ENCODE data around the gene UST. TPM values are rescaled to one million over a fixed set of nuclear protein-coding genes. Genes with fewer than 3 reads are reported as not detected.
A peak's percentile ranks its signal among the peaks of the same experiment; 100 is the strongest.
"Not testable (repeated sequence)": the region's sequence is repeated elsewhere in the genome, so short reads cannot be mapped to it uniquely, and the experiment has no call there.

Gene UST
- total RNA-seq, 1 experiment from 2014 or later = 11.3 TPM

DNA sequence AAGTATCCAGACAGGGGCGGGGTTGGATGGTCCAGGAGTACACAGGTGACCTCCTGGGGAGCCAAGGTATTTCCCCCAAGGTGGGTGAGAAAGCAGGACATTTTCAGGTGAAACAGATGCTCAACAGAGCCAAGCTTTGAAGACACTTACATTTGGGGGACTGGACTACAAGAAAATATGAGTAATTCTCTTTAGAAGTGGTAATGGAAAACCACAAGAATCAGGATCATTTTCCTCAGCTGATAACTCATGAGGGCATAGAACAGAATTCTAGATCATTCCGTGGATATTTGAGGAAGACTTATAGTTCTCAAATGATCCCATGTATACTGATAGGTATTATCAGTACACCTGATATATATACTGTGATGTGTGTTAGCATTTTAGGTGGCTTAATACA is 89.9 kb downstream of the UST start:
- DNase-seq (ENCODE audit: low read depth) = peak; percentile 60

DNA sequence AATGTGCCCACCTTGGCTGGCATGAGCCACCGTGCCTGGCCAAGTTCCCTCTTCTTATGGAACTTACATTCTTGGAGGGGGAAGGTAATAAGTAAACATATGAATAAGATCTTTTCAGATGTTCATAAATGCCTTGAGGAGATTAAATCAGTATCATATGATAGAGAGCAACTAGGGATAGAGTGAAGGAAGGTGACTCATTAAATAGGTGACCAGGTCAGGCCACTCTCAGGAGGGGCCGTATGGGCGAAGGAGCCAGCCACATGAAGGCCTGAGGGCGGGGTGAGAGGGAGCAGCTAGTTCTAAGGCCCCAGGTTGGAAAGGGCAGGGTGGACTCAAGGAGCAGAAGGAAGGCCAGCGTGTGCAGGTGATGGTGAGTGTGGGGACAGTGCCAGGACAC is 91.1 kb downstream of the UST start:
- peak; percentile 53 for DNase-seq (ENCODE audit: low read depth)

DNA sequence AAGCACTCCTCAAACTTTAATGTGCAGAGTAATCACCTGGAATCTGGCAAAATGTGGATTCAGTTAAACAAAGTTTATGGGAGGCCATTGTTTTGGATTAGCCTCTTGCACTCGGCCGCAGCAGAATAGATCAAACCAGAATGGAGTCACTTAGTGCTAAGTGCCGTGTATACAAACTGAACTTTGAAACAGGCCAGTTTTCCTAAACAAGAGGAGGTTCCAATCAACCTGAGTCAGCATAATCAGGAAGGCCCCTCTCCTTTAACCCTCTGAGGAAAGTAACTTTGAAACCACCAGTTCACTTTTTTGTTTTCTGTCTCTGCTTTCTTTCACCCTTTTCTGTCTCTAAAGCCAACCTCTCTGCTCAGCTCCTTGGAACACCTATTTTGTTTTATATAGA is 92.2 kb downstream of the UST start:
- DNase-seq (ENCODE audit: low read depth) = no peak

DNA sequence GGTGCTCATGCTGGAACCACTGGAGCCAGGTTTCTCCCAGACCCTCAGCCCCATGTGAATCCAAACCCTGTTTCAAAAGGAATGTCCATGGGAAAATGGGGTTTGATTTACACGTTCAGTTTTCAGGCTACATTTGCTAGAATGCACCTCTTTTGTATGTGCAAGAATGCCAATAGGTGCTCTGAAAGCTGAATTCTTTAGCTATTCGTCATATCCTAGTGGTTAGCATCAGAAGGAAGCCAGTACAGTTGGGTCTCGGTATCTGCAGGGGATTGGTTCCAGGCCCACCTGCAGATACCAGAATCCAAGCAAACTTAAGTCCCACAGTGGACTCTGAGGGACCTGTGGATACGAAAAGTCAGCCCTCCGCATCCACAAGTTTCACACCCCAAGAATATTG is 93.4 kb downstream of the UST start:
- DNase-seq (ENCODE audit: low read depth) = peak; percentile 70

DNA sequence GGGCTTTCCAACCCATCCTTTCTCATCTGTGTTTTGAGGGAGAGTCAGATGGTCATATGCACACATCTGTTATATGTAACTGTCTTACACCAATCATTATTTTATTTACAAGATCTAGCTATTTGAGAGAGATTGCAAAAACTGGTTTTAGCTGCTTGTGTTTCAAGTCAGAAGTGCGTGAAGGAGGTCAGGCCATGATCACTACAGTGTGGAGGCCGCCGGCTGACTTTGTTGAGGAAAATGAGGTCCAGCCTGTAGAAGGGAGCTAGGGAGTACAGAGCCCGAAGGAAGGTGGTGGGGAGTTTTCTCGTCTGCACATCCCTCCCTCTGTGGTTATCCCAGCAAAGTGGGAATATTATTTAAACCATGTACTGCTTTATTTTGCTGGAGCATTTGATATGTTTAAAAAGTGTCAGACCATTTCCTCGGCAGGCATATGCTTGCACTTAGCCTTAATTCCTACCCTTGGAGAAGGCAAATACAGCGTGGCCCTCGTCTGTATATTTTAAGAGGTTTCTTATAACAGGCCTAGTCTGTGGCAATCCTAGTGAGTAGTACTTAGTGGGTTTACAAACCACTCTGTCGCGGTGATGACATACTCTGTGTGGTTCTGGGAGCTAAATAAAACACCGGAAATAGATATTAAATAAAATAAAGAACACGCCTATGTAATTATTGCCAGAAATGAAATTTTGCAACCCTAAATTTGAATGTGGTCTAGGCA is 95.6 kb downstream of the UST start:
- no peak for DNase-seq (ENCODE audit: low read depth)

DNA sequence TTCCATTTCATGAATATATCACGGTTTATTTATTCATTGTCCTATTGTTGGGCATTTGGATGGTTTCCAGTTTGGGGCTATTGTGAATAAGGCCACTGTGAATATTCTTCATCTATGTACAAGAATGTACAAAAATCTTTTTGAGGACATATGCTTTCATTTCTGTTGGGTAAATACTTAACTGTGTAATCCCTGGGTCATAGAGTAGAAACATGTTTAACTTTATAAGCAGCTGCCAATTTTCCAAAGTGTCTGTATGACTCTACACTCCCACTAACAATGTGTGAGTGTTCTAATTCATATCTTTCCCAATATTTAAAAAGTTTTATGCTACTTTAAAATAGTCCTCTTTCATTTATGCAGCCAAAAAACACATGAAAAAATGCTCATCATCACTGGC is 98.6 kb downstream of the UST start:
- no peak for DNase-seq (ENCODE audit: low read depth)

DNA sequence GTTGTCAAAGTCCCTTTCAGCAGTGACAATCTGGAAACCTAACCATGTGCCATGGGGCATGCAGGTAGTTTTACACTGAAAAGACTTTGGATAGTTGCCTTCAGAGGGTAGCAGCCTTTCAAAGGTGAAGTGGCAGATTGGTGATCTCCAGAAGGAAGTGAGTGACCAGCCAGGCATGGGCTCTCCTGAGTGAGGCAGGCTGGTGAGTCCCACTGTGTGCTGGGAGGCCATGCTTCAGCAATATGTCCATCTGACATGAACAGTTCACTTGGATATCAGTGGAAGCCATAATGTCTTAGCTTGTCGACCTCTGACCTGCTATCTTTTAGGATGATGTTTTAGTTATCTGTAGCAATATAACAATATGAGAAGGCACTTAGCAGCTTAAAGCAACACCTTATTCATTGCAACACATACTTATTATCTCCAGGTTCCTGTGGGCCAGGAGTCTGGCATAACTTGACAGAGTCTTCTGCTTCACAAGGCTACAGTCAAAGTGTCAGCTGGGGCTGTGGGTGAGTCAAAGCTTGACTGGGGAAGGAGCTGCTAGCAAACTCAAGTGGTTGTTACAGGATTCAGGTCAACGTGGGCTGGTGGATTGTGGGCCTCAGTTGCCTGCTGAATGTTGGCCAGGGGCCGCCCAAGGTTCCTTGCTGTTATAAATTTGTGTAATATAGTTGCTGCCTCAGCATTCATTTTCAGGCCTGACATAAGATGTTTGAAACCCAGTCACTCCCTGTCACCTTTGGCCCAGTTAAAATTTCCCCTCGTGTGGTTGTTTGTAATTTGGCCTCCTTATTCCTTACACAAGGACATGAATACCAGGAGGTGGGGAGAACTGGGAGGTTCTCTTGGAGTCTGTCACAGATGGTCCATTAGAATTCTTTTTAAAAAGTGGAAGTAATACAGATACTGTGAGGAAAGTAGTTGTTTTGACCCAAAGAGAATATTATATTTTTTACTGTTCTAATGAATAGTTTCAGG is 100.2 kb downstream of the UST start:
- no peak for DNase-seq (ENCODE audit: low read depth)

DNA sequence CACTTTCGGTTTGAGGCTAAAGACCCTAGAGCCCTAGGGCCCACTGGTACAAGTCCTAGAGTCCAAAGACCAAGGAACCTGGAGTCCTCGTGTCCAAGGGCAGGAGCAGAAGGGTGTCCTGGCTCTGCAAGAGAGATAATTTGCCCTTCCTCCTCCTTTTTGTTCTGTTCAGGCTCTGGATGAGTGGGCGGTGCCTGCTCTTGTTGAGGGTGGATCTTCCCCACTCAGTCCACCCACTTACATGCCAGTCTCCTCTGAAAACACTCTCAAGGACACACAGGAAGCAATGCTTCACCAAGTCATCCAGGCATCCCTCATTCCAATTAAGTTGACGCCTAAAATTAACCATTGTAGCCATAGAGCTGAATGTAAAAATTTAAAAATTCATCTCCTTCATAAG is 102.1 kb downstream of the UST start:
- no peak for DNase-seq (ENCODE audit: low read depth)

DNA sequence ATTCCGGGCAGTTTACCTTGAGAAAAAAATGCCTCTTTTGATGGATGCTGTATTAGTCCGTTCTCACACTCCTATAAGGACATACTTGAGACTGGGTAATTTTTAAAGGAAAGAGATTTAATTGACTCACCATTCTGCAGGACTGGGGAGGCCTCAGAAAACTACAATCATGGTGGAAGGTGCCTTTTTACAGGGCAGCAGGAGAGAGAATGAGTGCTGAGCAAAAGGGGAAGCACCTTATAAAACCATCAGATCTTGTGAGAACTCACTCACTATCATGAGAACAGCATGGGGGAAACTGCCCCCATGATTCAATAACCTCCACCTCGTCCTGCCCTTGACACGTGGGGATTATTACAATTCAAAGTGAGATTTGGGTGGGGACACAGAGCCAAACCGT is 102.6 kb downstream of the UST start:
- not testable (repeated sequence) for DNase-seq (ENCODE audit: low read depth)

DNA sequence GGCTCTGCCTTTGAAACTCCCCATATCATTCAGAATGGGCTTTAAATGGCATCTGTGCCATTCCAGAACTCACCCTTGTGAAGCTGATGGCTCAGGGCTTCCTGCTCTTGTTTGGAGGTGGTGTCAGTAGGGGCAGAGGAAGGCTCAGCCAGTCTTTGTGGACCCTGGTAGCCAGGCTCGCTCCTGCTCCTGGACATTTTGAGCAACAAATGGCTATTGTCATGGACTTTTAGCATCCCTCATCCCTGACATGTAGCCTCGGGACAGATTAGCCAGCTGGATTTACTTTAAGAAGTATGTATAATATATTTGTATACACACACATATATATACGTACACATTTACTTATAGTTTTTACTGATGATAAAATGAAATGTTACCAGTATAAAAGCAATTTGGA is 104.1 kb downstream of the UST start:
- DNase-seq (ENCODE audit: low read depth) = no peak

DNA sequence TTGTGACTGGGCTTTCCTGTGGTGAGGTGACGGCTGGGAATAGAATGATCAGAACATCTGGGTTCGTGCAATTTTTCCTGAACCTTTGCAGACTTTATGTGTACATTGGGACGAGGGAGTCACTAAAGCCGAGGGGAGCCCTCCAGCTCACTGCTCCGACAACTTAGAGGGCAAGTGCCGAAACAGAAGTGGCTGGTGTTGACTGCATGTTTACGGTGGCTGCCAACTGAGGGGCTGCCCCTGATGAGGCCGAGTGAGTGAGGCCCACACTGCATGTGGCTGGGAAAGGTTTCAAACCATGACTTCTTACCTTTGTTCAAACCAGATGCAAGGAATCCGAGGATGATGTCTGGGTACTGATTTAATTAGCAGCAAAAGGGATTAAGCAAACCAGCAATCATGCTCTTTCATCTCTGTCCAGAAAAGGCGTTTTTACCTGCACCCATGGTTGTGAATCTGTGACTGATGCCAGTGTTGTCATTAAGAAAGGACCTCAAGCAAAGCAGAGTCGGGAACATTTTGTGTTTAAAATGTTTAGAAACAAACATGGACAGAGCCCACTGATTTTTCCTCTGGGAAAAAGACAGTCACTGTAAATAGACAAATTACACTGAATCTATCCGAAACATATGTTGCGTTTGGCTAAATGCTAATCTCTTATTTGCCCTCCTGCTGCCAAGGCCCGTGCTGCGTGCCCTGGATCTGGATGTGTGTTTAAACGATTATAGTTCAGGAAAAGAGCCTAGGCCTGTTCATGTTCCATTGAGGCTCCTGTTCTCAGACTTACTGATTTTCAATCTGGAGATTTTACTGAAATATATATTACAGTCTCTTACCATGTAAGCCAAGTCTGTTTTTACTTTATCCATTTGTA is 105.1 kb downstream of the UST start:
- DNase-seq (ENCODE audit: low read depth) = no peak

DNA sequence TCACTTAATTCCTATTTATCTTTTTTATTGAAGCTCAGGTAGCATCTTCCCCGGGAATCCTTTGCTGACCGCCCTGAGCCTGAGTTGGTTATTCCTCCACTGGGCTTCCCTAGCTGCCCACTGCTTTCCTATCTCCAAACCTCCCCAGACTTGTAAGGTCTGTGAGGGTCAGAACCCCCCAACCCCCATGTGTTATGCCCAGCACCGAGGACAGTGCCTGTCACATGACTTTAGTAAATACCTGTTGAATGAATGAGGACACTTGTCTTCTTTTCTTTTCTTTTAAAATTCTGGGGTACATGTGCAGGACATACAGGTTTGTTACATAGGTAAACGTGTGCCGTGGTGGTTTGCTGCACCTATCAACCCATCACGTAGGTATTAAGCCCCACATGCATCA is 105.9 kb downstream of the UST start:
- no peak for DNase-seq (ENCODE audit: low read depth)

DNA sequence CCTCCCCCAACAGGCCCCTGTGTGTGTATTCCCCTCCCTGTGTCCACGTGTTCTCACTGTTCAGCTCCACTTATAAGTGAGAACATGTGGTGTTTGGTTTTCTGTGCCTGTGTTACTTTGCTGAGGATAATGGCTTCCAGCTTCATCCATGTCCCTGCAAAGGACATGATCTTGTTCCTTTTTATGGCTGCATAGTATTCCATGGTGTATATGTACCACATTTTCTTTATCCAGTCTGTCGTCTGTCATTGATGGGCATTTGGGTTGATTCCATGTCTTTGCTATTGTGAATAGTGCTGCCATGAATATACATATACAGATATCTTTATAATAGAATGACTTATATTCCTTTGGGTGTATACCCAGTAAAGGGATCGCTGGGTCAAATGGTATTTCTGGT is 106.3 kb downstream of the UST start:
- DNase-seq (ENCODE audit: low read depth) = not testable (repeated sequence)

DNA sequence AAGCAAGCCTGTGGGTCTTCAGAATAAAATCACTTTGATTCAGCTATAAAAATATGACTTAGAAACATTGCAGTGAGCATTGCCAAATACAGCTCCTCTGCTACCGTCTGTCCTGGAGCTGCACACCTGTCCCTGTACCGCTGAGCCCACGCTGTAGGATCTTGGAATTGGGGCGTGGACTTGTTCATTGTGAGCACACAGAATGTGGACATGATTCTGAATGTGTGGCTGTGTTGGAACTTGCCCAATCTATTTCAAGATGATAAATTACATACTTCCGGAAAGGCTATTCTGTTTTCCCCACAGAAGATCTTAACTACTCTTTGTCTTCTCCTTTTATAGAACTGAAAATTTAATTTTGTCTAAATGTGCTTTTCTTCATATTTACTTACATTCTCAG is 107.3 kb downstream of the UST start:
- no peak for DNase-seq (ENCODE audit: low read depth)

DNA sequence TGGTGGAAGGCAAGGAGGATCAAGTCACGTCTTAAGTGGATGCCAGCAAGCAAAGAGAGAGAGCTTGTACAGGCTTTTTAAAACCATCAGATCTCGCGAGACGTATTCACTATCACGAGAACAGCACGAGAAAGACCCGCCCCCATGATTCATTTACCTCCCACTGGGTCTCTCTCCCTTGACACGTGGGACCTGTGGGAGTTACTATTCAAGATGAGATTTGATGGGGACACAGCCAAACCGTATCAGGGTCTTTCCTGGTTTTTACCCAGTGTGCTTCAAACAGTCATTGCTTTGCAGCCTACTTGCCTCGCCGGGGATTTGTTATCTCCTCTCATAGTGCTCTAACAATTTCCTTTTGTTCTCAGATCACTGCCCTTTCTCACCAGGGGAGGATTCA is 108.2 kb downstream of the UST start:
- no peak for DNase-seq (ENCODE audit: low read depth)

DNA sequence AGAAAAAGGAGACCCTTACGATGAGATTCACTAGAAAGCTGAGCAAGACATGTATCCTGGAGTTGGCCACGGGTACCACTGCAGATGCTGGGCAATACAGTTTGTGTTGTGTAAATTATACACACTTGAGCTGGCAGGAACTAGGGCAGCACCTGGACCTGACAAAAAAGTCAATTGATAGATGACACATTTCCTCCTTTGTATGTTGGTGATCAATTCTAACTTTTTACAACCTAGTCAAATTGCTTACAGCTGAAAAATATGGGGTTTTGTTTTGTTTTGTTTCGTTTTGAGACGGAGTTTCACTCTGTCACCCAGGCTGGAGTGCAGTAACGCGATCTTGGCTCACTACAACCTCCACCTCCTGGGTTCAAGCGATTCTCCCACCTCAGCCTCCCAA is 108.9 kb downstream of the UST start:
- DNase-seq (ENCODE audit: low read depth) = no peak

DNA sequence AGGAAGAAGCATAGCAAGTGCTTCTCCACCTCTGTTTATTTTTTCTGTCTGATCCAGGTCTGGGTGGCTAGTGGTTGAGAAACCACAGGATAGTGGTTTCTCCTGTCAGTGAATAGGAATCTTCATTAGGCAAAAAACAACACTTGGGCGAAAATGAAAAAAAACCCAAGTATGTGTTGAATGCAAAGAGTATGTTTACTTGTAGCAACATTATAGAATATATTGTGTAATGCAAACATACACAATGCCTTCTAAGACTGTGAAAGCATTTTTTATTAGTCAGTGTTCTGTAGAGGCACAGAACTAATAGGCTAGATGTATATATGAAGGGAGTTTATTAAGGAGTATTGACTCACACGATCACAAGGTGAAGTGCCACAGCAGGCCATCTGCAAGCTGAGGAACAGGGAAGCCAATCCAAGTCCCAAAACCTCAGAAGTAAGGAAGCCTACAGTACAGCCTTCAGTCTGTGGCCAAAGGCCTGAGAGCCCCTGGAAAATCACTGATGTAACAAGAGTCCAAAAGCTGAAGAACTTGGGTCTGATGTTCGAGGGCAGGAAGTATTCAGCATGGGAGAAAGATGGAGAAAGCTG is 111.1 kb downstream of the UST start:
- DNase-seq (ENCODE audit: low read depth) = peak; percentile 86

DNA sequence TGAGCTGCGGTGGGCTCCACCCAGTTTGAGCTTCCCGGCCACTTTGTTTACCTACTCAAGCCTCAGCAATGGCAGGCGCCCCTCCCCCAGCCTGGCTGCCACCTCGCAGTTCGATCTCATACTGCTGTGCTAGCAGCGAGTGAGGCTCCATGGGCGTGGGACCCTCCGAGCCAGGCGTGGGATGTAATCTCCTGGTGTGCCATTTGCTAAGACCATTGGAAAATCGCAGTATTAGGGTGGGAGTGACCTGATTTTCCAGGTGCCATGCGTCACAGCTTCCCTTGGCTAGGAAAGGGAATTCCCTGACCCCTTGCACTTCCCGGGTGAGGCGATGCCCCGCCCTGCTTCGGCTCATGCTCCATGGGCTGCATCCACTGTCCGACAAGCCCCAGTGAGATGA is 117.3 kb downstream of the UST start:
- not testable (repeated sequence) for DNase-seq (ENCODE audit: low read depth)

DNA sequence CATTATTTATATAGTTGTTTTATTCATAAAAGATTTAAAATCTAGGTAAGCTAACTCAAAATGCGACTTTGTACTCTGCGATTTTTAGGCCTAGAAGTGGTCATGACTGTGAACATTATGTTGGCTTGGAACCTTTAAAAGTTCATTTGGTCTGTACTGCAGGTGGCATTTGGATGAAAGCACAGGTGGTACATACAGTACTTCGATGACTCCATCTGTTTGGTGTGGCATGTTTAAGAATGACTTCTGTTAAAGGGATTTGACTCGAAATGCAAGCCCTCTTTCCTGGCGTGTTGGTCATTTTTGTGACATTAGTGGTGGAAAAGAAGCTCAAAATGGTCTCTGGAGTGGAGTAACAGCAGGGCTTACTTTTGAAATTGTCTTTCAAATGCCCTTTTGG is 118.1 kb downstream of the UST start:
- no peak for DNase-seq (ENCODE audit: low read depth)

DNA sequence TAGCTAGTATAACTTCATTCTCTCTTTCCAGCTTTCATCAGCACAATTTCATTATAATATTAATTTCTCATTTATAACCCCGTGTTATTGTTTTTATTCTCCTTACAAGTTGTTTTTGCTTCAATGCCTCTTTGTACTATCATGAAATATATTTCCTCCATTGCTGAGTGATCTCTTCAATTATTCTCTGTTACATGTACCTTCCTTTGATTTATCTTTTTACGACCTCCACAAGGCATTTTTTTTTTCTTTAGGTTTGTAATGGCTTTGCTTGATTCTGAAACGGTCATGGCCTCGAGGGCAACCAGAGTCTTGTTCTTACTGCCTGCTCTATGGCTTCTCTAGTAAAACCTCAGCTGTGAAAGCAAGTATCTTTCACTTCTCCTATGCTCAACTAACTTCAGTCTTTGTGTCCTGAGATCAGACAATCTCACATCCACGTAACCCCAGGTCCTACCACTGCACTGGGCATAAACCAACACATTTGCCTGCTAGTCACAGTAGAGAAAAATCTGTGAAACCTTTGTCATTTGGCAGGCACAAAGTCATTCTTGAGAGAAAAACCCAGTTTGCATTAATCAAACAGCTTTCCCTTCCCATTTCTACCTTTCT is 119.9 kb downstream of the UST start:
- DNase-seq (ENCODE audit: low read depth) = no peak

DNA sequence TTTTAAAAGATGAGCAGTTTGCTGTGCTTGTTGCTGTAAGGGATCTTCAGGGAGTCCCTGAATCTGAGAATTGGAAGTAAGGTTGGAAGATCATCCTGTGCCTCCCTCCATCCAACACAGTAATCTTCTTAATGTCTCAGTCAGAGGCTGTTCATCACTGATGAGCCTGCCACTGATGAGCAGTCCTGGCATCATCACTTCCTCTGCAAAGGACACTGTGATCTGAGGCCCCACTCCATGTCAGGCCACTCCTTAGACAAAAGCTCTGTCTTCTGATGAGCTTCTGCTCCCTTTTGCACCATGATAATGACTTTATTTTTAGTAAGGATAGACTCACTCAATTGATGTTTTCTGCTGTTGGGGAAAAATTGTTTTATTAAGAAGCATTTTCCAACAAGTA is 121.0 kb downstream of the UST start:
- peak; percentile 34 for DNase-seq (ENCODE audit: low read depth)

Data from M059J (cell line).